Glomerular endothelial cell (primary cell): Measurements from ENCODE around the gene CFAP65. TPM values are rescaled to one million over a fixed set of nuclear protein-coding genes. Genes with fewer than 3 reads are reported as not detected.

Experiments used
- DNase-seq: peaks from one replicate; pipeline ENCODE4 v3.0.0-alpha.2; 2011; ENCODE audit warnings: low read depth, low spot score; ENCODE audit errors: extremely low read depth
- total RNA-seq: library from RNA; depleted of rRNA; stranded (reverse); fragments of >200 nt; gene quantifications from 2 replicates; pipeline ENCODE4 v1.2.3, GENCODE V29; 2015

Gene CFAP65
- total RNA-seq: not detected in 2 replicates

GRCh38 chr2:219041252-219041651, at the start of gene CFAP65:
CFAP65 (minus strand) TSS chr2:219041516; CDS start chr2:219039048, 2,468 bp downstream.
- no peak for DNase-seq

- DNase-seq: no peak
Observed at GRCh38 chr2:219090436-219091299, 49.4 kb upstream of the CFAP65 start.

GRCh38 chr2:219089330-219089729, 48.0 kb upstream of the CFAP65 start:
- no peak for DNase-seq

DNA sequence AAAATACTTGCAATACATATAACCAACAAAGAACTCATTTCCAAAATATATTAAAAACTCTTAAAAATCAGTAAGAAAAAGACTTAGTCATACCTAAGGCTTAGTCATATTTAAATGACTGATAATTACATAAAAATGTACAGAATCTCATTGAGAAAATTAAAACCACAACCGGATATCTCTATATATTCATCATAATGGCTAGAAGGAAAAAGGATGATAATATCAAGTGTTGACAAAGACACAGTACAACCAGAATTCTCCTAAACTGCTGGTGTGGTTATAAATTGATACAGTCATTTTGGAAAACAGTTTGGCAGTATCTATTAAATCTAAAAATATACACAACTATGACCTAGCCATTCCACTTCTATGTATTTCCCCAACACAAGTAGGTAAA, 46.5 kb upstream of the CFAP65 start:
- DNase-seq: no peak

DNA sequence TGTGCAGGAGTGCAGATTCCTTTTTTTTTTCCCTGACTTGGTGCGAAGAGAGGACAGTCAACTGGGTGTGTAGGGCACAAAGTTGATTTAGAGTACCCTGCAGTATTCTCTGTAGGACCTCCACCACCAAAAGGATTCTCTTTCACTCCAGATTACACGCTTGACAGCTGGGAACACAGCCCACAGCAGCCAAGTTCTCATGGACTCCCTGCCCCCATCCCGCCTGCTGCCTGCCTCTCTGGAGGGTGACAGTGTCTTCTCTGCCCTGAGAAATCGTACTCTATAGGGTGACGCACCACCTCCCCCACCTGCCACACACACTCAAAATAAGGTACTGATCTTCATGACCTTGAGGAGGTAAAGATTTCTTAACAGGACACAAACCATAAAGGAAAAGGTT, 46.0 kb upstream of the CFAP65 start:
- no peak for DNase-seq

- DNase-seq: no peak
Observed at GRCh38 chr2:219086196-219086595, 44.9 kb upstream of the CFAP65 start.

GRCh38 chr2:219084791-219085190, 43.5 kb upstream of the CFAP65 start:
- DNase-seq: no peak

DNA sequence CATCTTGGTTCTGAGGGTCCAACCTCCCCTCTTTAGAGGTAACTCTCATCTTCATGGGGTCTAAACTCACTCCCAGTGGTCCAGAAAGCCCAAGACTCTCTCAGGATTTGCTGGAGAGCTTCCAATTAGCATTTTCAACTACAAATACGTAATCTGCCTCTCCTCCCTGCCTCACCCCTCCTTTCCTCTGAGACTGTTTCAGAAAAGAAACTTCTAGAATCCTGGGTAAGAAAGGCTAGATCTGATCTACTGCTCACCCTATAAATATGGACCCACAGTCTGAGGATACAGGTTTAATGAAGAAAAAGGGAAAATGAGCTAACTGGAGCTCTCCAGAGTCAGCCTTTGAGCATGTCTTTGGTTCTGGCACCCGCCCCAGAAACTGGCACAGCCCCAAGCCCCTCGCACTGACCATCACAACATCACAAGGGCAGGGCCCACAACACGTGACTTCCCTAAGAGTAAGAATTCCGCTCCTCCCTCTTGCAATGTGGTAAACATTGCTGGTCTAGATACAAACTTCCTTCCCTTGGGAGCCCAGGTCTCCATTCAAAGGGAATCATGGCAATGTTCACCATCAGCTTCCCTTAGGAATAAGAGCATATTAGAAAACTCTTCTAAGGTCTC, 41.1 kb upstream of the CFAP65 start:
- DNase-seq: no peak

DNA sequence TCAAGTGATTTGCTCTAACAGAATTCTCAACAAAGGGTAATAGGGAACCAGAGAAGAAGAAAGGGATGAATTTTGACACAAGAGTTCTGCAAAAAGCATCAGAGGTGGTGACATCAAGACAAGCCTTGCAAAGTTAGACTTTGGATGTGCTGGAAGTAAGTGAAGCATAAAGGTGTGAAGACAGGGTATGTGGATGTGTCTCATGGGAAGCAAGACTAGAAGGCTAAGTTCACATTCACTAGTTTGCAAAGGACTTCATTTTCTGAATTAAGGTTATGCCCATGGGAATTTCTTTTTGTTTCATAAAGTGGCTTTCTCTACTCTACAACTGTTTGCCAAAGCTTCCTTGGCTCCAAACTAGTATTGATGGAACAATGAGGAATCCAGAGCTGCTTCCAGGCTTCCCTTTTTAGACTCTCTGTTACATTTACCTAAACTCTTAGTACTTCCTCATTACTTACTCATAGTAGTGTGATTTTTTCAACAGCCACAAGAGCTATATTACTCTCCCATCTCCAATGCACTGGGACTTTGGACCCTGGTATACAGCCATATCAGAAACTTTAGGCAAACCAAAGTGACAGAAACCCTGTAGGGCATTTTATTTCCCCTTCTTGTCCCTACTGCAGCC, 40.5 kb upstream of the CFAP65 start:
- DNase-seq: no peak

DNA sequence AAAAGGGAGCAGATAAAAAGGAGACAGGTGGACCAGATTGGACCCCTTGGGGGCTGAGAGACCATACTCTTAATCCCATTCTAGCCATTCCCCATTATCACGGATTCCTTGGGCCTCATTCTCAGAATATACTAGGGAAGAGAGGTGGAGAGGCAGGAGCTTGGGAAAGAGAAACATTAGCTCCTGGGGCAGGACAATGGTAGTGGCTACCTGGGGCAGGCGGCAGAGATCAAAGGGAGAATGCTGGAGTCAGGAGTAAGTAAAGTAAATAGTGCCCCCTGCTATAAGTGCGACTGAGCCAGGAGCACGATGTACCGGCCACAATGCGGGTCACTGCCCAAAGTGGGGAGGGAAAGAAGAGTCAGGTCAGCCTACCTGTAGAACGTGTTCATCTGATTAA, 39.8 kb upstream of the CFAP65 start:
- no peak for DNase-seq

GRCh38 chr2:219079417-219079816, 38.1 kb upstream of the CFAP65 start:
- DNase-seq: no peak

DNA sequence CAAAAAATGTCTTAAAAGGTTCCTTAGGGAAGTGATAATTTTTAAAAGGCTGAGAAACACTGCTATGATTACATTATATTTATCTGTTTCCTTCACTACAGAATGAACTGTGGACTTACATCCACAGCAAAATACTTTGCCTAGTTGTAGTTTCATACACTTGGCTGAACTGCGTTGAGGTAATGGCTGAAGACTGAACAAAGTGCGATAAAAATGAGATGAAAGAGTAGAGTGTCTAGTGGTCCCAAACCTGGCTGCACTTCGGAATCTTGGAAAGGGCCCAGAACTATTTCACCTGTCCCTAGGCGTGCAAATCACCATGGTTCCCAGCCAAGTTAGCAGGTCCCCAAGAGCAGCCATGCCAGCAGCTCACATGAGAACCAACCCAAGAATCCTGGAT, 37.6 kb upstream of the CFAP65 start:
- DNase-seq: no peak

GRCh38 chr2:219078126-219078525, 36.8 kb upstream of the CFAP65 start:
- no peak for DNase-seq

- no peak for DNase-seq
Observed at GRCh38 chr2:219076253-219076652, 34.9 kb upstream of the CFAP65 start.

DNA sequence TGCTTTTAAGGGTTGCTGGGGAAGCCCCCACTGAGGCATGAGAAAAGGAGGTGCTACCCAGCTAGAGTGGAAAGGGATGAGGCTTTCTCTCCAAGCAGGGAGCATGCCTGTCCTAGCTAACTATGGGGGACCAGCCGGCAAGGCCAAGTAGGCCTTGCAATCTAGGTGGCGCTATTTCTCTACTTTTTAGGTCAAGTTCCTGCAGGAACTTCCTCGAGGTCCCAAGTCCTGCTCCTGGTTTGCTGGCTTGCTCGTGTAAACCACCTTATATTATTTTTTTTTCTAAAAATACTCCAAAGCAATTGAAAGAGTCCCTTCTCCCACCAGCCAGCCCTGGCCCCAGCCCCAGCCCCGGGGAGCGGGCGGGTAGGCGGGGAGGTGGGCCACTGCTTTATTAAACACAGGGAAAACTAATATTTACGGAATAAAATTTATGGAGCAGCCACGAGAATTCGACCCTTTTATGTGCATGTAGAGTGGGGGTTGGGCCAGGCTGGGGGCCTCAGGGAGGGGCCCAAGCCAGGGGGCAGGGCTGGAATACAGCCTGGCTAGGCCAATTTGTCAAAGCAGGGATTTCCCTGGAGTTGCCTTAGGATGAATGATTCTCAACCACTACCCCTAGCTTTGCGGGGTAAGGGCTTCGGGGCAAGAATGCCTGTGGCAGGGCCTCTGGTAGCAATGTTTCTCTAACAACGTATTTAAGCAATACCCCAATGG, 32.3 kb upstream of the CFAP65 start:
- DNase-seq: peak; percentile 5

DNA sequence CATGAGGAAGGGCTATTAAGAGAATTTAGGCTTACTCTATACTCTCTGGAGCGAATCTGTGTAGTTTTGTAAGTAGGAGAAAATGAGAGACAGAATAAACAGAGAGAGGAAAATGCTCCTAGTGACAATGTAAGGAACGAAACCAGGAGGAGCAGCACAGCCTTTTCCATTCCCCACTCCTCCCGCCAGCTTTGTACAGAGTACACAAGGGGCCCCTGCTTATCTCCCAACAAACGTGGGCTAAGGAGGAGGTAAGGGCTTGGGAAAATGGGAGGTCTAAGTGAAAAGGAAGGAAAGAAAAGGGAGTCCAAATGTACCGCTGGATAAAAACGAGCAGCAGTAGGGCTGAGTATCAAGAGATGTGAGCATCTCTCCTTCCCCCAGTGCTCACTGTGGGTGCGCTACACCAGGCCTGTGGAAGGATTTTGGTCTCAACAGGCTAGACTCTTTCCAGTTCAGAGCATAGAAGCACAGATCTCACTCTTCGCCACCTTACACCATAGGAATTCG, 31.5 kb upstream of the CFAP65 start:
- no peak for DNase-seq

- no peak for DNase-seq
Observed at GRCh38 chr2:219071131-219071816, 30.0 kb upstream of the CFAP65 start.

DNA sequence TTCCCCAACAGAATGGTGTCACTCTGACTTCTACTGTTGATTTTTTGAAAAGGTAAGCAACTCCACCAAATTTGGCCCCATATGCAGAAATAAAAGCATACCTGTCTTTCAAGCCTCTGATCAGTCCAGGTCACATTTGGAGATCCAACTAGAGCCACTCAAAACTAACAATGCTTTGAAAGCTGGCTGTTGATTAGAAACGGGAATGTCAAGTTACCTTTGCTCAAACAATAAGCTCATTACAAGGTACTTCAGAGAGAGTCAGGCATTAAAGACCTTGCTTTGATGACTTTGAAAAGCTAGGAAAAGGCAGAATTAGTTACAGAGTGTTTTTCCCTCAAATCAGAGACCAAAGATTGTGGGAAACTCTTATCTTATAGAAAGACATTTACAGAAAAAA, 24.2 kb upstream of the CFAP65 start:
- DNase-seq: no peak

DNA sequence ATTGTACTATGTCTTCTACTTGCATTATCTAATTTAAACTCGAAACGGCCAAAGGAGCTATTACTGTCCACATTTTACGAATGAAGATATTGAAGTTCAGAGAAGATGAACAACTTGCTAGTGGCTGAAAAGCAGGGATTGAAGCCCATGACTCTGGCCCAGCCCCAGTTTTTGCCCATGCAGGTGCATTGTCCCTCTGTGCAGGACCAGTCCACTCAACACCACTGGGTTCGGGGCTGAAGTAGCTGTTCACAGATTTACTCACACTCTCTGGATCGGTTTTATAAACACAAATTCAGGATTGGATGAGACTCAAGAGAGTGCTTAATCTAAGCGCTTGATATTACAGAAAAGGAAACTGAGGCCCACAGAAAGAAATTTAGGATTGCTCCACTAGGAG, 20.8 kb upstream of the CFAP65 start:
- no peak for DNase-seq
